ENCODE data around the gene KRTAP5-3.
"Not testable (repeated sequence)": the region's sequence is repeated elsewhere in the genome, so short reads cannot be mapped to it uniquely, and the experiment has no call there.

KRTAP5-3 gene

GRCh38 chr11:1607901-1608300 lies 362 bp downstream of the KRTAP5-3 start:
- not testable (repeated sequence) for DNase-seq

GRCh38 chr11:1607156-1607845 lies 962 bp downstream of the KRTAP5-3 start:
- DNase-seq: not testable (repeated sequence)

GRCh38 chr11:1605923-1606322 lies 2.3 kb downstream of the KRTAP5-3 start:
- DNase-seq: not testable (repeated sequence)

- no peak for DNase-seq
Observed at GRCh38 chr11:1604711-1605110, 3.6 kb downstream of the KRTAP5-3 start.

GRCh38 chr11:1604181-1604580 lies 4.1 kb downstream of the KRTAP5-3 start:
- DNase-seq: no peak

- no peak for DNase-seq
Observed at GRCh38 chr11:1603629-1604028, 4.6 kb downstream of the KRTAP5-3 start.

GRCh38 chr11:1601663-1602062 lies 6.6 kb downstream of the KRTAP5-3 start:
- DNase-seq: not testable (repeated sequence)

GRCh38 chr11:1600626-1601025 lies 7.6 kb downstream of the KRTAP5-3 start:
- DNase-seq: no peak

GRCh38 chr11:1598816-1599215 lies 9.4 kb downstream of the KRTAP5-3 start:
- DNase-seq: no peak

- not testable (repeated sequence) for DNase-seq
Observed at GRCh38 chr11:1598406-1598805, 9.9 kb downstream of the KRTAP5-3 start.

- no peak for DNase-seq
Observed at GRCh38 chr11:1597994-1598380, 10.3 kb downstream of the KRTAP5-3 start, which contains the start of gene KRTAP5-2. Gene KRTAP5-2 (minus strand): TSS chr11:1598294. CDS start chr11:1598250, 44 bp downstream.

GRCh38 chr11:1597331-1597993 lies 10.8 kb downstream of the KRTAP5-3 start:
- DNase-seq: no peak

- DNase-seq: not testable (repeated sequence)
Observed at GRCh38 chr11:1596576-1597121, 11.6 kb downstream of the KRTAP5-3 start.

- not testable (repeated sequence) for DNase-seq
Observed at GRCh38 chr11:1595994-1596575, 12.2 kb downstream of the KRTAP5-3 start.

- peak; percentile 9 for DNase-seq
Observed at GRCh38 chr11:1592628-1593027, 15.6 kb downstream of the KRTAP5-3 start.

- DNase-seq: no peak
Observed at GRCh38 chr11:1589996-1590395, 18.3 kb downstream of the KRTAP5-3 start.

- not testable (repeated sequence) for DNase-seq
Observed at GRCh38 chr11:1589191-1589963, 18.9 kb downstream of the KRTAP5-3 start.

GRCh38 chr11:1586699-1587098 lies 21.6 kb downstream of the KRTAP5-3 start:
- no peak for DNase-seq

- not testable (repeated sequence) for DNase-seq
Observed at GRCh38 chr11:1584661-1585370, 23.4 kb downstream of the KRTAP5-3 start, which contains the start of gene KRTAP5-1. Gene KRTAP5-1 (minus strand): TSS chr11:1585283. CDS start chr11:1585249, 34 bp downstream.

- DNase-seq: not testable (repeated sequence)
Observed at GRCh38 chr11:1582909-1583308, 25.4 kb downstream of the KRTAP5-3 start.

GRCh38 chr11:1581976-1582375 lies 26.3 kb downstream of the KRTAP5-3 start:
- DNase-seq: no peak

- no peak for DNase-seq
Observed at GRCh38 chr11:1576825-1577224, 31.4 kb downstream of the KRTAP5-3 start.
